DND-41 (cell line): Measurements from ENCODE around the gene GTF3C1.

Experiments
- ATAC-seq: fragments of 200-7000 bp; cut with Tn5 transposase; 3 replicates; pipeline ENCODE4 v1.9.1; 2021; ENCODE audit warnings: low read depth; ENCODE audit not compliant: insufficient read depth
- DNase-seq: peaks from one replicate; pipeline ENCODE4 v3.0.0-alpha.2; 2020
- H2AFZ ChIP-seq: 2 replicates; pipeline ENCODE4 v1.6.0; 2012; ENCODE audit warnings: low read depth, low read length
- H3K27ac ChIP-seq: 2 replicates; pipeline ENCODE4 v1.5.1; 2012; ENCODE audit warnings: low read length, inconsistent platforms
- H3K27me3 ChIP-seq: fragments of 200-600 bp; sonication (generic); 2 replicates; pipeline ENCODE4 v1.6.0; 2012; ENCODE audit warnings: low read length, mild to moderate bottlenecking, inconsistent platforms; ENCODE audit not compliant: insufficient read depth, poor library complexity
- H3K36me3 ChIP-seq: 2 replicates; pipeline ENCODE4 v1.5.1; 2012; ENCODE audit warnings: low read length, inconsistent platforms; ENCODE audit not compliant: insufficient read depth
- H3K4me1 ChIP-seq: 2 replicates; pipeline ENCODE4 v1.5.1; 2012; ENCODE audit warnings: mild to moderate bottlenecking, low read length; ENCODE audit not compliant: insufficient read depth
- H3K4me2 ChIP-seq: 2 replicates; pipeline ENCODE4 v1.6.0; 2012; ENCODE audit warnings: mild to moderate bottlenecking, moderate library complexity, low read length, inconsistent platforms; ENCODE audit not compliant: insufficient read depth
- H3K4me3 ChIP-seq, 2 experiments: fragments of 200-600 bp in 1 of 2; shearing (Covaris generic) in 1 of 2; 2 replicates each; pipeline ENCODE4 v1.5.1; 2012 to 2016; ENCODE audit warnings: inconsistent platforms in 2 of 2, low read length in 2 of 2, mild to moderate bottlenecking in 2 of 2, low read depth in 1 of 2, moderate library complexity in 1 of 2
- H3K79me2 ChIP-seq: 2 replicates; pipeline ENCODE4 v1.6.0; 2012; ENCODE audit warnings: low read length, inconsistent platforms; ENCODE audit not compliant: insufficient read depth
- H3K9ac ChIP-seq: 2 replicates; pipeline ENCODE4 v1.6.0; 2012; ENCODE audit warnings: low read depth, mild to moderate bottlenecking, inconsistent platforms, low read length, moderate library complexity
- H3K9me3 ChIP-seq: 2 replicates; pipeline ENCODE4 v1.5.1; 2012; ENCODE audit warnings: low read length, moderate library complexity, mild to moderate bottlenecking, inconsistent platforms; ENCODE audit not compliant: insufficient read depth, severe bottlenecking
- H4K20me1 ChIP-seq: 2 replicates; pipeline ENCODE4 v1.6.0; 2012; ENCODE audit warnings: low read length; ENCODE audit not compliant: insufficient read depth
- CTCF ChIP-seq: IDR thresholded peaks from 2 replicates; pipeline ENCODE4 v1.5.1; 2012; ENCODE audit warnings: borderline replicate concordance, low read length, moderate library complexity, mild to moderate bottlenecking; ENCODE audit not compliant: poor library complexity, severe bottlenecking; ENCODE audit errors: extremely low read depth
- EZH2 ChIP-seq: IDR thresholded peaks from 3 replicates; pipeline ENCODE4 v1.6.1; 2012; ENCODE audit warnings: borderline replicate concordance, low read depth, mild to moderate bottlenecking, moderate library complexity, low read length, inconsistent platforms; ENCODE audit not compliant: severe bottlenecking

The GTF3C1 gene

GRCh38 chr16:27495191-27495590 lies 54.5 kb downstream of the GTF3C1 start:
- no peak overlapping the region for H3K27ac ChIP-seq
- H3K4me2 ChIP-seq: no peak overlapping the region
- H3K4me3 ChIP-seq: no peak overlapping the region
- no peaks in the 10 kb centered on the region for H3K79me2 ChIP-seq
- no peaks in the 10 kb centered on the region for H3K9me3 ChIP-seq
- DNase-seq (no peak), ATAC-seq (no peak)
- H3K36me3 ChIP-seq: peaks cover 87% of the 10 kb centered on the region
- no peaks in the 10 kb centered on the region for H3K4me1 ChIP-seq
- no peak overlapping the region for H2AFZ ChIP-seq
- 0 out of 2 replicates have a peak, but pooled peaks cover 2% of the 10 kb centered on the region for H4K20me1 ChIP-seq
- no peak overlapping the region for H3K9ac ChIP-seq
- no peaks in the 10 kb centered on the region for H3K27me3 ChIP-seq
- TF ChIP-seq CTCF: no peak
- TF ChIP-seq EZH2: no peak

- Histone ChIP-seq H4K20me1 (no peaks in the 10 kb centered on the region), H3K27ac (no peak overlapping the region), H3K27me3 (no peaks in the 10 kb centered on the region), H3K4me2 (no peak overlapping the region), H2AFZ (no peak overlapping the region), H3K4me1 (no peaks in the 10 kb centered on the region), H3K79me2 (no peaks in the 10 kb centered on the region), H3K4me3 (no peak overlapping the region), H3K36me3 (peaks cover 86% of the 10 kb centered on the region), H3K9ac (no peak overlapping the region), H3K9me3 (no peaks in the 10 kb centered on the region)
- ATAC-seq (no peak), DNase-seq (no peak)
- TF ChIP-seq EZH2 (no peak), CTCF (no peak)
Measured at GRCh38 chr16:27492588-27492979, 57.1 kb downstream of the GTF3C1 start.

- Histone ChIP-seq H3K9me3 (no peaks in the 10 kb centered on the region), H3K4me3 (no peak overlapping the region), H4K20me1 (no peaks in the 10 kb centered on the region), H3K27ac (no peak overlapping the region), H2AFZ (no peak overlapping the region), H3K27me3 (no peaks in the 10 kb centered on the region), H3K79me2 (no peaks in the 10 kb centered on the region), H3K9ac (no peak overlapping the region), H3K4me2 (no peak overlapping the region), H3K4me1 (no peaks in the 10 kb centered on the region), H3K36me3 (peaks cover 84% of the 10 kb centered on the region)
- ATAC-seq: no peak
- DNase-seq: no peak
- TF ChIP-seq CTCF (no peak), EZH2 (no peak)
Measured at GRCh38 chr16:27491894-27492587, 57.7 kb downstream of the GTF3C1 start.
